ENCODE results near the gene MRFAP1.

The MRFAP1 gene

GRCh38 chr4:6612961-6613675 lies 27.4 kb upstream of the MRFAP1 start:
- FAIRE-seq = no peak
- no peak for DNase-seq (ENCODE audit: insufficient read length)

GRCh38 chr4:6613676-6614651 lies 26.5 kb upstream of the MRFAP1 start:
- no peak for TF ChIP-seq POLR2A (IDR thresholded peaks at IDR 0.05; ENCODE audit: low read depth, low read length)
- no peak for TF ChIP-seq POLR2AphosphoS5 (IDR thresholded peaks at IDR 0.05; ENCODE audit: low read depth, low read length)
- DNase-seq (ENCODE audit: insufficient read length) (no peak), FAIRE-seq (no peak)

More at GRCh38 chr4:6612961-6613675, 27.4 kb upstream of the MRFAP1 start:
- TF ChIP-seq POLR2AphosphoS5 (IDR thresholded peaks at IDR 0.05; ENCODE audit: low read depth, low read length) = no peak
- TF ChIP-seq POLR2A (IDR thresholded peaks at IDR 0.05; ENCODE audit: low read depth, low read length) = no peak
- TF ChIP-seq TAF1 (IDR thresholded peaks at IDR 0.05; ENCODE audit: borderline replicate concordance, low read depth, low read length) = no peak

DNA sequence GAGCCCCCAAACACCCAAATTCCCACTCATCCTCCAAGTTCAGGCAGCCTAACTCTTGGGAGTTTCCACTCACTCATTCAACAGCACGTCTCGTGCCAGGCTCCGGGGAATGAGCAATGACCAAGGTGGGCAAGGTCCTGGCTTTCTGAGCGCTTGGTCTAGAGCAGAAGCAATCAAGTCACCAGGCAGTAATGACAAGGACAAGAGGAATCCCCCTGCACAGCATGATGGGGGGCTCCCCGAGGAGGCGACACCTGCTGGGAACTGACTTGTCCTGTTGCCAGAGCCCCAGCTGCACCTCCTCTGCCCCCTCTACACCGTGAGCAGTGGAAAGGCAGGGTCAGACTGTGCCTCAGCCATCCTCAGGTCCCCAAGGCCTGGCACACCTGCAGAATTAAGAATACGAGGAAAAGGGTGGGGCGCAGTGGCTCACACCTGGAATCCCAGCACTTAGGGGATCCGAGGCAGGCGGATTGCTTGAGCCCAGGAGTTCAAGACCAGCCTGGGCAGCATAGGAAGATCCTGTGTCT lies 25.7 kb upstream of the MRFAP1 start:
- TF ChIP-seq POLR2AphosphoS5 (IDR thresholded peaks at IDR 0.05; ENCODE audit: low read depth, low read length) (no peak), TAF1 (IDR thresholded peaks at IDR 0.05; ENCODE audit: borderline replicate concordance, low read depth, low read length) (no peak), POLR2A (IDR thresholded peaks at IDR 0.05; ENCODE audit: low read depth, low read length) (no peak)
- DNase-seq (ENCODE audit: insufficient read length) (no peak), FAIRE-seq (no peak)

DNA sequence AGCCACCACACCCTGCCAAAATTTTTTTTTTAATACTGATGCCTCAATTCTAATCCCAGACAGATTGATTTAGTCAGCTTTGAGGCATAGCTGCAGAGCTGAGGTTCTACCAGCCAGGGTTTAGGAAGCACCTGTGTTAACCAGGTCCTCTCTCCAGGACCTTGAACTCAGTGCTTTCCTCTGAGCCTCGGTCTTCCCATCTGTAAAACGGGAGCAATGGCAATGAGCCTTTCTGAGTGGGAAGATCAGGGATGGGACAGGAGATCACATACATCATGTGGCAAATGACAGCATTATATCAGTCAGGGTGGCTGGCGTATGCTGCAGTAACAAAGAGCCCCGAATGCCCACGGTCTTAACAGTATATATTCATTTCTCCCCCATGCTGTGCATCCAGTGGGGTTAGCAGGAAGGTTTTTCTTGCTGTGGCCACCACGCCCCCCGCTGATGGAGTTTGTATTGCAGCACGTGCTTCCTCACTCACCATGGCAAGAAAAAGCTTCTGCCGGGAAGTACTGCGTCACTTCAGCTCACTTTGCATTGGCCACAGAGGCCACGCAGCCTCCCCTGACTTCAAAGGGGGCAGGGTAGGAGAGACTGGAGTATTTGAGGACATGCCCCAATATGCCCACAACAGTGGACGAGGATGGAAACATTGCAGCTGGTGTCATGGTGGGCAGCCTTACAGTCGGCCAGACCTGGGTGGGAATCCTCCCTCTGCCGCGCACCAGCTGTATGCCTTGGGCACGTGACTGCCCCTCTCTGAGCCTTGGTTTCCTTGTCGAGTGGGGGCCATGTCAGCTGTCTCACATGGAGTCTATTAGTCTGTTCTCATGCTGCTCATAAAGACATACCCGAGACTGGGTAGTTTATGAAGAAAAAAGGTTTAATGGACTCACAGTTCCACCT lies 24.1 kb upstream of the MRFAP1 start:
- FAIRE-seq (no peak), DNase-seq (ENCODE audit: insufficient read length) (no peak)
- TF ChIP-seq TAF1 (IDR thresholded peaks at IDR 0.05; ENCODE audit: borderline replicate concordance, low read depth, low read length) = no peak

GRCh38 chr4:6617246-6617645 lies 23.2 kb upstream of the MRFAP1 start:
- TF ChIP-seq TAF1 (IDR thresholded peaks at IDR 0.05; ENCODE audit: borderline replicate concordance, low read depth, low read length) = no peak
- TF ChIP-seq POLR2A (IDR thresholded peaks at IDR 0.05; ENCODE audit: low read depth, low read length) = no peak
- no peak for TF ChIP-seq POLR2AphosphoS5 (IDR thresholded peaks at IDR 0.05; ENCODE audit: low read depth, low read length)
- FAIRE-seq (no peak), DNase-seq (ENCODE audit: insufficient read length) (no peak)

GRCh38 chr4:6618386-6619115 lies 21.9 kb upstream of the MRFAP1 start:
- TF ChIP-seq TAF1 (IDR thresholded peaks at IDR 0.05; ENCODE audit: borderline replicate concordance, low read depth, low read length) (no peak), POLR2AphosphoS5 (IDR thresholded peaks at IDR 0.05; ENCODE audit: low read depth, low read length) (no peak), POLR2A (IDR thresholded peaks at IDR 0.05; ENCODE audit: low read depth, low read length) (no peak)
- no peak for FAIRE-seq

GRCh38 chr4:6619116-6619465 lies 21.4 kb upstream of the MRFAP1 start:
- DNase-seq (ENCODE audit: insufficient read length) (no peak), FAIRE-seq (no peak)
- no peak for TF ChIP-seq POLR2A (IDR thresholded peaks at IDR 0.05; ENCODE audit: low read depth, low read length)
- no peak for TF ChIP-seq POLR2AphosphoS5 (IDR thresholded peaks at IDR 0.05; ENCODE audit: low read depth, low read length)
- no peak for TF ChIP-seq TAF1 (IDR thresholded peaks at IDR 0.05; ENCODE audit: borderline replicate concordance, low read depth, low read length)

More at GRCh38 chr4:6618386-6619115, 21.9 kb upstream of the MRFAP1 start:
- DNase-seq (ENCODE audit: insufficient read length) = no peak

DNA sequence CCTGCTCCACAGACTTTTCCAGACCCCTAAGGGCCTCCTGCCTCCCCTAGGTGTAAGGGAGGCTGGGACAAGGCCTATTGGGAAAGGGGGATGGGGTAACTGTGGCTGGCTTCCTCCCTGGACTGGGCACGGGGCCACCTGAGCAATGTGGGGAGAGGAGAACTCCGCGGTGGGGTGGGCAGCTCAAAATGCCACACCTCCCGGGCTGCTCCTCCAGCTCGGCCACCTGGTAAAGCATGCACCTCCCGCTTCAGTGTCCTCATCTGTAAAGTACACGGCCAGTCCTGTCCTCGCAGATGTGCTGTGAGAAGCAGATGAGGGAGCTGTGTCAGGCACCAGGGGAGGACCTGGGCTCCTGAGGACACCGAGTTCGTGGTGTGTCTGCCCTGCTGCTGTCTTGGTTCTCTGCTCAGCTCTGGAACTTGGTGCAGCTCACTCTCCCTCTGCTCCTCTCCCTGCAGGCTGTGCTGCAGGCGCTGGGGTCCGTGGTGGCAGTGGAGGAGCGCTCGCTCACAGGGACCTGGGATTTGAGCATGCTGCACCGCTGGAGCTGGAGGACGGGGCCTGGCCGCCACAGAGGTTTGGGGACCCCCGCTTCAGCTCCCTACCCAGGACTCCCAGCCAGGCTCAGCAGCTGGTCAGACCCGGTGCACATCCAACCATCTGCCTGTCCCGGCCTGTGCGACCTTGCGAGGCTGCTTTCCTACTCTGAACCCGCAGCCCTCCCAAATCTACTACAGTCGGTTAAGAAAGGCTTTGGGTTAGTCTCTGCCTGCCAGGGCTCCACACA lies 20.8 kb upstream of the MRFAP1 start:
- TF ChIP-seq POLR2A (IDR thresholded peaks at IDR 0.05; ENCODE audit: low read depth, low read length) = no peak
- no peak for TF ChIP-seq TAF1 (IDR thresholded peaks at IDR 0.05; ENCODE audit: borderline replicate concordance, low read depth, low read length)
- no peak for TF ChIP-seq POLR2AphosphoS5 (IDR thresholded peaks at IDR 0.05; ENCODE audit: low read depth, low read length)
- no peak for FAIRE-seq
- DNase-seq (ENCODE audit: insufficient read length) = no peak

DNA sequence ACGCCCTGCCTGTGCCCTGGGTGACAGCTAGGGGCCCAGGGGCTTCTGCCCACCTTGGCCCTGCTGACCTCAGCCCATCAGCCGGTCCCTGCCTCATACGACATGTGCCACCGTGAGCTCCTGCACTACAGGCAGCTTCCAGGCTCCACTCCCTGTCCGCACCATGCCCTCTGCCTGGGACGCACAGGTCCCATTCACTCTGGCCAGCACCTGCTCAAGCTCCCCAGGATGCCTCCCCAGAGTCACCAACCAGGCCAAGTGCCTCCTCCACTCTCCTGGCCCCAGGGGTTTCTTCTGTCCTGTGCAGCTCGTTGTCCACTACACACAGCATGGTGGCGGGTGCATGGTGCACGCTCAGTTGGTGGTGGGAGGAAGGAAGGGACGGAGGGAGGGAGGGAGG lies 20.2 kb upstream of the MRFAP1 start:
- FAIRE-seq (no peak), DNase-seq (ENCODE audit: insufficient read length) (no peak)
- TF ChIP-seq TAF1 (IDR thresholded peaks at IDR 0.05; ENCODE audit: borderline replicate concordance, low read depth, low read length) = no peak
- no peak for TF ChIP-seq POLR2AphosphoS5 (IDR thresholded peaks at IDR 0.05; ENCODE audit: low read depth, low read length)
- TF ChIP-seq POLR2A (IDR thresholded peaks at IDR 0.05; ENCODE audit: low read depth, low read length) = no peak
